H9 (cell line): ENCODE results near the gene TBC1D24. TPM values are rescaled to one million over a fixed set of nuclear protein-coding genes. Genes with fewer than 3 reads are reported as not detected.
A peak's percentile ranks its signal among the peaks of the same experiment; 100 is the strongest.

Source experiments
- DNase-seq: peaks from one replicate; pipeline ENCODE4 v3.0.0-alpha.2; 2017
- H2AFZ ChIP-seq: one replicate; pipeline ENCODE4 v1.6.1; 2013; ENCODE audit warnings: mild to moderate bottlenecking, low read length, control low read depth, moderate library complexity
- H2AK5ac ChIP-seq: 2 replicates; pipeline ENCODE4 v1.6.1; 2013; ENCODE audit warnings: low read length, control low read depth, mixed read lengths; ENCODE audit not compliant: insufficient read length
- H2BK120ac ChIP-seq: one replicate; pipeline ENCODE4 v1.6.1; 2013; ENCODE audit warnings: low read depth, mild to moderate bottlenecking, low read length, control low read depth, inconsistent platforms; ENCODE audit not compliant: poor library complexity, severe bottlenecking
- H2BK12ac ChIP-seq: 2 replicates; pipeline ENCODE4 v1.6.1; 2013; ENCODE audit warnings: low read length, control low read depth, mixed read lengths, low read depth; ENCODE audit not compliant: insufficient read length
- H2BK15ac ChIP-seq: 2 replicates; pipeline ENCODE4 v1.6.1; 2013; ENCODE audit warnings: low read depth, low read length, control low read depth
- H2BK20ac ChIP-seq: one replicate; pipeline ENCODE4 v1.6.1; 2013; ENCODE audit warnings: low read depth, mild to moderate bottlenecking, low read length, control low read depth, inconsistent platforms; ENCODE audit not compliant: poor library complexity, severe bottlenecking
- H2BK5ac ChIP-seq: 2 replicates; pipeline ENCODE4 v1.6.1; 2013; ENCODE audit warnings: low read length, control low read depth, mixed read lengths; ENCODE audit not compliant: insufficient read length
- H3K14ac ChIP-seq: 2 replicates; pipeline ENCODE4 v1.6.1; 2013; ENCODE audit warnings: low read length, control low read depth; ENCODE audit not compliant: insufficient read depth
- H3K18ac ChIP-seq: 2 replicates; pipeline ENCODE4 v1.6.1; 2013; ENCODE audit warnings: low read depth, mild to moderate bottlenecking, mixed read lengths, low read length, control low read depth; ENCODE audit not compliant: insufficient read length
- H3K23ac ChIP-seq: 2 replicates; pipeline ENCODE4 v1.6.1; 2013; ENCODE audit warnings: low read length, control low read depth, mixed read lengths, low read depth; ENCODE audit not compliant: insufficient read length
- H3K23me2 ChIP-seq: 2 replicates; pipeline ENCODE4 v1.6.1; 2013; ENCODE audit warnings: low read depth, mild to moderate bottlenecking, mixed read lengths, low read length, control low read depth; ENCODE audit not compliant: insufficient read length, poor library complexity, severe bottlenecking
- H3K27ac ChIP-seq: 2 replicates; pipeline ENCODE4 v1.5.1; 2013; ENCODE audit warnings: low read length, control low read depth, mixed read lengths, low read depth; ENCODE audit not compliant: insufficient read length
- H3K27me3 ChIP-seq: 2 replicates; pipeline ENCODE4 v1.6.1; 2013; ENCODE audit warnings: low read length, control low read depth, inconsistent platforms; ENCODE audit not compliant: insufficient read depth
- H3K4ac ChIP-seq: 2 replicates; pipeline ENCODE4 v1.6.1; 2013; ENCODE audit warnings: low read depth, mild to moderate bottlenecking, control low read depth, inconsistent platforms, low read length, moderate library complexity
- H3K4me1 ChIP-seq: 2 replicates; pipeline ENCODE4 v1.6.1; 2013; ENCODE audit warnings: low read length, control low read depth, inconsistent platforms; ENCODE audit not compliant: insufficient read depth
- H3K4me2 ChIP-seq: 2 replicates; pipeline ENCODE4 v1.6.1; 2013; ENCODE audit warnings: low read length, control low read depth, mixed read lengths; ENCODE audit not compliant: insufficient read length, insufficient read depth
- H3K56ac ChIP-seq: 2 replicates; pipeline ENCODE4 v1.6.1; 2013; ENCODE audit warnings: low read depth, mild to moderate bottlenecking, mixed read lengths, low read length, control low read depth; ENCODE audit not compliant: insufficient read length
- H3K79me1 ChIP-seq: 2 replicates; pipeline ENCODE4 v1.6.1; 2013; ENCODE audit warnings: low read depth, mild to moderate bottlenecking, moderate library complexity, low read length, control low read depth, inconsistent platforms; ENCODE audit not compliant: insufficient read depth, poor library complexity, severe bottlenecking
- H3K79me2 ChIP-seq: 2 replicates; pipeline ENCODE4 v1.6.1; 2013; ENCODE audit warnings: low read length, control low read depth, inconsistent platforms; ENCODE audit not compliant: insufficient read depth
- H3K9ac ChIP-seq: 2 replicates; pipeline ENCODE4 v1.6.1; 2013; ENCODE audit warnings: low read length, control low read depth, mixed read lengths; ENCODE audit not compliant: insufficient read length; ENCODE audit errors: extremely low read depth
- H3K9me3 ChIP-seq: one replicate; pipeline ENCODE4 v1.6.1; 2013; ENCODE audit warnings: low read depth, low read length, inconsistent platforms; ENCODE audit not compliant: control insufficient read depth
- H3T11ph ChIP-seq: one replicate; pipeline ENCODE4 v1.6.1; 2013; ENCODE audit warnings: mild to moderate bottlenecking, low read length, control low read depth, inconsistent platforms
- H4K20me1 ChIP-seq: one replicate; pipeline ENCODE4 v1.6.1; 2013; ENCODE audit not compliant: control insufficient read depth, insufficient read length, insufficient read depth
- H4K5ac ChIP-seq: 2 replicates; pipeline ENCODE4 v1.6.1; 2013; ENCODE audit warnings: low read depth, mild to moderate bottlenecking, mixed read lengths, low read length, control low read depth; ENCODE audit not compliant: insufficient read length
- H4K8ac ChIP-seq: replicated peaks from 2 replicates; pipeline ENCODE4 v1.6.1; 2013; ENCODE audit warnings: low read length, control low read depth, mixed read lengths, low read depth; ENCODE audit not compliant: insufficient read length
- H4K91ac ChIP-seq: 2 replicates; pipeline ENCODE4 v1.6.1; 2013; ENCODE audit warnings: low read depth, mild to moderate bottlenecking, moderate library complexity, mixed read lengths, low read length, control low read depth; ENCODE audit not compliant: insufficient read length
- H3K27ac Mint-ChIP-seq, 3 experiments: 2 replicates in 2 of 3; 3 replicates in 1 of 3; pipeline ENCODE4 v1.8.0; 2020 to 2021; ENCODE audit warnings: mixed read lengths in 3 of 3, mild to moderate bottlenecking in 1 of 3, moderate library complexity in 1 of 3
- H3K27me3 Mint-ChIP-seq: 2 replicates; pipeline ENCODE4 v1.8.0; 2021; ENCODE audit warnings: low read depth, mild to moderate bottlenecking, moderate library complexity, mixed read lengths
- H3K36me3 Mint-ChIP-seq, 3 experiments: 2 replicates in 2 of 3; 3 replicates in 1 of 3; pipeline ENCODE4 v1.8.0; 2020 to 2021; ENCODE audit warnings: low read depth in 3 of 3, mixed read lengths in 3 of 3; ENCODE audit not compliant: insufficient read depth in 1 of 3
- H3K4me1 Mint-ChIP-seq, 2 experiments: 2 replicates each; pipeline ENCODE4 v1.8.0; 2020; ENCODE audit warnings: mixed read lengths in 2 of 2
- H3K4me3 Mint-ChIP-seq, 2 experiments: 2 replicates in 1 of 2; 3 replicates in 1 of 2; pipeline ENCODE4 v1.8.0; 2020 to 2021; ENCODE audit warnings: mild to moderate bottlenecking in 2 of 2, mixed read lengths in 2 of 2, moderate library complexity in 1 of 2
- H3K9me3 Mint-ChIP-seq, 2 experiments: 2 replicates in 1 of 2; 3 replicates in 1 of 2; pipeline ENCODE4 v1.8.0; 2020; ENCODE audit warnings: mild to moderate bottlenecking in 2 of 2, mixed read lengths in 2 of 2, moderate library complexity in 1 of 2
- WGBS: extraction: QIAGEN DNeasy Blood & Tissue Kit; methylation state at CpG from one replicate; pipeline ENCODE4 v1.1.7; 2013; ENCODE audit warnings: missing lambda C conversion rate, low lambda C conversion rate, mixed read lengths; ENCODE audit not compliant: insufficient read length; ENCODE audit errors: extremely low coverage; 5-methylcytosine and 5-hydroxymethylcytosine counted together
- total RNA-seq: library from RNA; stranded (reverse); gene quantifications from 2 replicates; pipeline ENCODE4 v1.2.1, GENCODE V29; 2021
- TF ChIP-seq, protein P1 (sequence below): fragments of 200-600 bp; sonication (generic); conservative IDR thresholded peaks from 3 replicates; pipeline ENCODE4 v1.8.0; 2021; ENCODE audit warnings: antibody characterized with exemption, mild to moderate bottlenecking

TBC1D24 gene
- total RNA-seq, 1 experiment from 2014 or later: 19.0 TPM

DNA sequence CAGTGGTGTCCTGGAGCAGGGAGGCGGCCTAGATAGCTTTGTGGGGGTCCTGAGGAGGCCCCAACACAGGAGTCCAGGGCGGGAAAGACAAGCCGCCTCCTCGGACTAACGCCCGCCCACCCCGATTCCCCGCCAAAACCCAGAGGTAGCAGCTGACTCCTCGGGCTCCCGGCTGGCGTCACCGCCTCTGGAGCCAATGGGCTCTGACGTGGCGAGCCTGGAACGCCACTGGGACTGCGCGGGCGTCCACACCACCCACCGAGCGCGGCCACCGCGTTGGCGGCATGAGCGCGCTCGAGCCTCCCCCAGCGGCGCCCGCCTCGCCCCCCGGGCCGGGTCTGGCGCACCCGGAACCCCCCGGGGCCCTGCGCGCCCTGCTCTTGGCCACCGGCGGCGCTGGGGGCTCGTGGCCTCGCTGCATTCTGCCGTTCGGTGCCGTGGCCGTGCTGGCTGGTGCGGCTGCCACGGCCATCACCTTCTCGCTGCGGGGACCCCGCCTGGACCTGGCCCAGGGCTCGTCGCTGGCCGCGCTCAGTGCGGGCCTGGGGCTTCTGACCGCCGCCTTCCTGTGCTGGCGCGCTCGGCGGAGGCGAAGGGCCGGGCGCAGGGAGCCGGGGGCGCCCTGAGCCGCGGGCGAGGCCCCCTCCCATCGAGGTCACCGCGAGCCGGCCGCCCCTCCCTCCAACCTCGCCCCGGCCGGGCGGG, 7.2 kb upstream of the TBC1D24 start:
- Histone ChIP-seq H3K4me1 (no peaks in the 10 kb centered on the region), H3K56ac (no peak overlapping the region), H3K23me2 (peaks cover 9% of the 10 kb centered on the region), H3K4ac (no peak overlapping the region), H3K9ac (no peak overlapping the region), H3K4me2 (peak overlapping the region; percentile 15), H4K5ac (no peak overlapping the region), H2BK5ac (no peak overlapping the region), H3K27ac (no peak overlapping the region), H4K91ac (no peak overlapping the region), H2BK12ac (no peak overlapping the region), H2BK20ac (no peak overlapping the region), H3K14ac (peak overlapping the region; percentile 5; the same call in 1 of the 2 replicates), H3K18ac (no peak overlapping the region), H3T11ph (no peak overlapping the region), H2AK5ac (no peak overlapping the region), H3K9me3 (no peaks in the 10 kb centered on the region), H2BK15ac (no peak overlapping the region), H4K20me1 (no peaks in the 10 kb centered on the region), H2AFZ (no peak overlapping the region), H3K79me1 (no peaks in the 10 kb centered on the region), H4K8ac (no peak overlapping the region), H3K27me3 (peaks cover 11% of the 10 kb centered on the region; the same call in 1 of the 2 replicates), H2BK120ac (no peak overlapping the region), H3K79me2 (no peaks in the 10 kb centered on the region), H3K23ac (no peak overlapping the region)
- TF ChIP-seq, protein P1, sequence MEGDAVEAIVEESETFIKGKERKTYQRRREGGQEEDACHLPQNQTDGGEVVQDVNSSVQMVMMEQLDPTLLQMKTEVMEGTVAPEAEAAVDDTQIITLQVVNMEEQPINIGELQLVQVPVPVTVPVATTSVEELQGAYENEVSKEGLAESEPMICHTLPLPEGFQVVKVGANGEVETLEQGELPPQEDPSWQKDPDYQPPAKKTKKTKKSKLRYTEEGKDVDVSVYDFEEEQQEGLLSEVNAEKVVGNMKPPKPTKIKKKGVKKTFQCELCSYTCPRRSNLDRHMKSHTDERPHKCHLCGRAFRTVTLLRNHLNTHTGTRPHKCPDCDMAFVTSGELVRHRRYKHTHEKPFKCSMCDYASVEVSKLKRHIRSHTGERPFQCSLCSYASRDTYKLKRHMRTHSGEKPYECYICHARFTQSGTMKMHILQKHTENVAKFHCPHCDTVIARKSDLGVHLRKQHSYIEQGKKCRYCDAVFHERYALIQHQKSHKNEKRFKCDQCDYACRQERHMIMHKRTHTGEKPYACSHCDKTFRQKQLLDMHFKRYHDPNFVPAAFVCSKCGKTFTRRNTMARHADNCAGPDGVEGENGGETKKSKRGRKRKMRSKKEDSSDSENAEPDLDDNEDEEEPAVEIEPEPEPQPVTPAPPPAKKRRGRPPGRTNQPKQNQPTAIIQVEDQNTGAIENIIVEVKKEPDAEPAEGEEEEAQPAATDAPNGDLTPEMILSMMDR: peak; percentile 35; the same call in 1 of the 3 replicates
- no CpG with 5 or more reads among the region's 80 CpGs for WGBS
- 0 out of 7 replicates have a peak overlapping the region, but pooled peaks of 1 of the 3 experiments have one; percentile 61 for H3K27ac Mint-ChIP-seq
- peak overlapping the region; percentile 58 to 78 for H3K4me3 Mint-ChIP-seq
- peaks cover 27% of the 10 kb centered on the region for H3K27me3 Mint-ChIP-seq
- H3K4me1 Mint-ChIP-seq: peaks cover 15 to 22% of the 10 kb centered on the region in 2 experiments
- H3K9me3 Mint-ChIP-seq: no peaks in the 10 kb centered on the region
- DNase-seq: peak; percentile 74
- H3K36me3 Mint-ChIP-seq: peaks cover 4 to 13% (median 10%) of the 10 kb centered on the region in 3 experiments; a peak in 5 of 7 replicates
